ENCODE measurements around the gene METTL3.
"Not testable (repeated sequence)": the region's sequence is repeated elsewhere in the genome, so short reads cannot be mapped to it uniquely, and the experiment has no call there.

Gene METTL3

GRCh38 chr14:21510735-21511657 is at the start of gene METTL3:
METTL3 (minus strand) TSS chr14:21511340; CDS start chr14:21511223, 117 bp downstream.
- DNase-seq (ENCODE audit: low read depth in 2 of 2) = peak; percentile 78 to 79

GRCh38 chr14:21558703-21559170 is 47.6 kb upstream of the METTL3 start:
- no peak for DNase-seq (ENCODE audit: low read depth in 2 of 2)

- DNase-seq (ENCODE audit: low read depth in 2 of 2) = peak; percentile 58 to 59
Measured at GRCh38 chr14:21557084-21557901, 46.2 kb upstream of the METTL3 start.

- no peak for DNase-seq (ENCODE audit: low read depth in 2 of 2)
Measured at GRCh38 chr14:21556378-21557083, 45.4 kb upstream of the METTL3 start.

- no peak for DNase-seq (ENCODE audit: low read depth in 2 of 2)
Measured at GRCh38 chr14:21553266-21553665, 42.1 kb upstream of the METTL3 start.

- not testable (repeated sequence) for DNase-seq (ENCODE audit: low read depth in 2 of 2)
Measured at GRCh38 chr14:21544588-21544987, 33.4 kb upstream of the METTL3 start.

- no peak for DNase-seq (ENCODE audit: low read depth in 2 of 2)
Measured at GRCh38 chr14:21543963-21544362, 32.8 kb upstream of the METTL3 start.

GRCh38 chr14:21543521-21543960 is 32.4 kb upstream of the METTL3 start:
- DNase-seq (ENCODE audit: low read depth in 2 of 2) = no peak

GRCh38 chr14:21541413-21542074 is 30.4 kb upstream of the METTL3 start:
- no peak for DNase-seq (ENCODE audit: low read depth in 2 of 2)

- DNase-seq (ENCODE audit: low read depth in 2 of 2) = no peak
Measured at GRCh38 chr14:21539189-21539940, 28.2 kb upstream of the METTL3 start.

- DNase-seq (ENCODE audit: low read depth in 2 of 2) = no peak
Measured at GRCh38 chr14:21537090-21537424, 25.9 kb upstream of the METTL3 start.

GRCh38 chr14:21536418-21537089 is 25.4 kb upstream of the METTL3 start:
- DNase-seq (ENCODE audit: low read depth in 2 of 2) = no peak

- DNase-seq (ENCODE audit: low read depth in 2 of 2) = no peak
Measured at GRCh38 chr14:21535545-21536417, 24.6 kb upstream of the METTL3 start.

GRCh38 chr14:21534576-21534975 is 23.4 kb upstream of the METTL3 start:
- no peak for DNase-seq (ENCODE audit: low read depth in 2 of 2)

- DNase-seq (ENCODE audit: low read depth in 2 of 2) = no peak
Measured at GRCh38 chr14:21533294-21533693, 22.2 kb upstream of the METTL3 start.

- DNase-seq (ENCODE audit: low read depth in 2 of 2) = no peak
Measured at GRCh38 chr14:21529515-21529914, 18.4 kb upstream of the METTL3 start.

- DNase-seq (ENCODE audit: low read depth in 2 of 2) = no peak
Measured at GRCh38 chr14:21528381-21529348, 17.5 kb upstream of the METTL3 start.

GRCh38 chr14:21527318-21527679 is 16.2 kb upstream of the METTL3 start:
- DNase-seq (ENCODE audit: low read depth in 2 of 2) = no peak

All from stimulated activated CD4-positive, alpha-beta T cell treated with anti-CD3 and anti-CD28 coated beads, Interleukin-1b, Interleukin-23, amount 100 ng/mL, for 1 hour (primary cell).